Thyroid gland (tissue), 4 donors: ENCODE data around the gene FHIT. TPM values are rescaled to one million over a fixed set of nuclear protein-coding genes. Genes with fewer than 3 reads are reported as not detected.

Experiments used
- DNase-seq, 2 donors: peaks; one replicate each; pipeline ENCODE4 v3.0.0-alpha.2; 2019
- H3K27ac ChIP-seq, 3 donors: fragments of 200-600 bp; sonication (generic); 1 replicate in 2 of 3; 2 replicates in 1 of 3; pipeline ENCODE4 v1.5.1; 2016 to 2019; ENCODE audit warnings: mild to moderate bottlenecking in 1 of 3, moderate library complexity in 1 of 3
- H3K27me3 ChIP-seq: fragments of 200-600 bp; sonication (generic); one replicate; pipeline ENCODE4 v1.5.1; 2019
- H3K36me3 ChIP-seq, 2 donors: fragments of 200-600 bp; sonication (generic); one replicate each; pipeline ENCODE4 v1.5.1; 2016 to 2019
- H3K4me1 ChIP-seq, 2 donors: fragments of 200-600 bp; sonication (generic); one replicate each; pipeline ENCODE4 v1.5.1; 2017 to 2019
- H3K4me3 ChIP-seq, 3 donors: fragments of 200-600 bp; sonication (generic); replicated peaks in 1 of 3; 1 replicate in 2 of 3; 2 replicates in 1 of 3; pipeline ENCODE4 v1.5.1; 2016; ENCODE audit warnings: mild to moderate bottlenecking in 1 of 3
- H3K9me3 ChIP-seq: fragments of 200-600 bp; sonication (generic); one replicate; pipeline ENCODE4 v1.5.1; 2017
- POLR2A ChIP-seq, 2 donors: fragments of 450-650 bp; IDR thresholded peaks; one replicate each; pipeline ENCODE4 v1.6.1; 2017; ENCODE audit warnings: antibody characterized with exemption in 2 of 2, mild to moderate bottlenecking in 2 of 2, moderate library complexity in 1 of 2
- WGBS, 2 donors: methylation state at CpG; one replicate each; pipeline ENCODE4 v1.1.5; 2017; 5-methylcytosine and 5-hydroxymethylcytosine counted together
- intact Hi-C: fragments of 100-400 bp; cut with DNase I; formaldehyde crosslinking; loops from one replicate; pipeline ENCODE4 v1.15.1; 2023
- total RNA-seq, 4 donors: library from RNA; depleted of rRNA; stranded (reverse); fragments of >200 nt; gene quantifications; one replicate each; pipeline ENCODE4 v1.2.3, GENCODE V29; 2016
- TF ChIP-seq, protein P1 (sequence below), 6 experiments: fragments of 200-600 bp in 3 of 6; fragments of 450-650 bp in 3 of 6; sonication (generic) in 3 of 6; IDR thresholded peaks; one replicate each; pipeline ENCODE4 v1.5.1; 2016 to 2019; ENCODE audit warnings: antibody characterized with exemption in 6 of 6, mild to moderate bottlenecking in 2 of 6, inconsistent platforms in 1 of 6, moderate library complexity in 1 of 6

FHIT gene
- total RNA-seq, 4 donors from 2014 or later: 12.2 to 18.9 (median 16.2) TPM

DNA sequence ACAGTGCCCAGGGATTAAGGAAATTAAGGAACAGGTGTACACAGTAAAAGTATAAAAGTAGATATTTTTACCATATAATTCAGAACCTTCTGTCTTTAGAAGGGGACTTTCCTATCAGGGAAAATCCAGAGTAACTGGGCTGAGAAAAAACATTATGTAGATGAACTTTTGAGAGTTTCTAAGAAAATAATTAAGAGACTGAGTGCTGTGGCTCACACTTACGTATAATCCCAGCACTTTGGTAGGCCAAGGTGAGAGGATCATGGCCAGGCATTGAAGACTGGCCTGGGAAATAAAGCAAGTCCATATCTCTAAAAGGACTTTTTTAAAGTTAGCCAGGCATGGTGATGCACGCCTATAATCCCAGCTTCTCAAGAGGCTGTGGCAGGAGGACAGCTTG is 1021.8 kb downstream of the FHIT start:
- no peak for DNase-seq
- intact Hi-C loops: no loop called here
- WGBS, 2 donors: 91 to 92% methylated on average over 2 of the region's 2 CpGs
- no peaks in the 10 kb centered on the region for H3K27me3 ChIP-seq
- no peak for TF ChIP-seq POLR2A (IDR thresholded peaks at IDR 0.05)
- TF ChIP-seq, protein P1, sequence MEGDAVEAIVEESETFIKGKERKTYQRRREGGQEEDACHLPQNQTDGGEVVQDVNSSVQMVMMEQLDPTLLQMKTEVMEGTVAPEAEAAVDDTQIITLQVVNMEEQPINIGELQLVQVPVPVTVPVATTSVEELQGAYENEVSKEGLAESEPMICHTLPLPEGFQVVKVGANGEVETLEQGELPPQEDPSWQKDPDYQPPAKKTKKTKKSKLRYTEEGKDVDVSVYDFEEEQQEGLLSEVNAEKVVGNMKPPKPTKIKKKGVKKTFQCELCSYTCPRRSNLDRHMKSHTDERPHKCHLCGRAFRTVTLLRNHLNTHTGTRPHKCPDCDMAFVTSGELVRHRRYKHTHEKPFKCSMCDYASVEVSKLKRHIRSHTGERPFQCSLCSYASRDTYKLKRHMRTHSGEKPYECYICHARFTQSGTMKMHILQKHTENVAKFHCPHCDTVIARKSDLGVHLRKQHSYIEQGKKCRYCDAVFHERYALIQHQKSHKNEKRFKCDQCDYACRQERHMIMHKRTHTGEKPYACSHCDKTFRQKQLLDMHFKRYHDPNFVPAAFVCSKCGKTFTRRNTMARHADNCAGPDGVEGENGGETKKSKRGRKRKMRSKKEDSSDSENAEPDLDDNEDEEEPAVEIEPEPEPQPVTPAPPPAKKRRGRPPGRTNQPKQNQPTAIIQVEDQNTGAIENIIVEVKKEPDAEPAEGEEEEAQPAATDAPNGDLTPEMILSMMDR (IDR thresholded peaks at IDR 0.05): no peak
- H3K36me3 ChIP-seq: no peaks in the 10 kb centered on the region
- no peaks in the 10 kb centered on the region for H3K9me3 ChIP-seq
- H3K27ac ChIP-seq: no peak overlapping the region
- H3K4me1 ChIP-seq: peaks cover 0 to 4% of the 10 kb centered on the region in 2 donors
- no peak overlapping the region for H3K4me3 ChIP-seq

DNA sequence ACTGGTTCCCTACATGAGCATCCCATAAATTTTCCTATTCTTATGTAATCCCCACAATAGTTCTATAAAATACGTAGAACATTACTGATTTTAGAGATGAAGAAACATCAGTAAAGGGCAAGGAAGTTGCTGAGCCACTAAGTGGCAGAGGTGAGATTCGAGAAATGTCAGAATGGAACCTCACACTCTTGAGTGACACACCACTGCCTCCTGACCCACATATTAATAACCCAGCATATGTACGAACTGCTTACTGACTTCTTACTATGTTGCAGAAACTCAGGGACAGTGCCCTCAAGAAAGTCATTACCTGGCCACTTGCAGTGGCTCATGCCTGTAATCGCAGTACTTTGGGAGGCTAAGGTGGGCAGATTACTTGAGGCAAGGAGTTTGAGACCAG is 1022.4 kb downstream of the FHIT start:
- TF ChIP-seq, protein P1 (IDR thresholded peaks at IDR 0.05): no peak
- no peak for TF ChIP-seq POLR2A (IDR thresholded peaks at IDR 0.05)
- H3K4me1 ChIP-seq: peaks cover 0 to 4% of the 10 kb centered on the region in 2 donors

DNA sequence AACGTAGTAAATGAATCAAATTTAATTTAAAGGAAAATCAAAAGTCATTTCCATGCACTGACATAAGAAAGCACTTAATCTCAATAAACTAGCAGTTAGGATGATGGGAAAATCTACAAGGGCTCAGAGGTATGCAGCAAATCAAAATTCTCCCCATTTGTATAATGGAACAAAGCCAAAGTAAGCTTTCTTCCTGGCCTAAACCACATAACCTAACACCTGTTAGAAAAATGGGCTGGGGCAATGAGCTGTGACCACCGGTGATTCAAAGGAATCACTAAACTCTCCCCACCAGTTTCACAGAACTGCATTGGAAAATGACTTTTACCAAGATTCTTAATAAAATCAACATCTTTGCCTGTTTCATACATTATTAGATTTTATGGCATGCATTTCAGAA is 1024.3 kb downstream of the FHIT start:
- Histone ChIP-seq H3K27ac (no peak overlapping the region), H3K4me3 (no peak overlapping the region), H3K9me3 (no peaks in the 10 kb centered on the region), H3K27me3 (no peaks in the 10 kb centered on the region), H3K4me1 (peaks cover 0 to 4% of the 10 kb centered on the region in 2 donors), H3K36me3 (no peaks in the 10 kb centered on the region)
- intact Hi-C loops: no loop called here
- DNase-seq: peak; percentile 4 to 30
- WGBS, 2 donors: 39 to 41% methylated on average over 2 of the region's 2 CpGs
- TF ChIP-seq POLR2A (IDR thresholded peaks at IDR 0.05): no peak
- TF ChIP-seq, protein P1 (IDR thresholded peaks at IDR 0.05): no peak

More for the DNA sequence above, 1022.4 kb downstream of the FHIT start:
- Histone ChIP-seq H3K4me3 (no peak overlapping the region), H3K27ac (no peak overlapping the region), H3K9me3 (no peaks in the 10 kb centered on the region), H3K27me3 (no peaks in the 10 kb centered on the region), H3K36me3 (no peaks in the 10 kb centered on the region)
- DNase-seq: no peak
- 72 to 96% methylated on average over 4 of the region's 4 CpGs for whole genome bisulfite sequencing, 2 donors
- intact Hi-C loops: no loop called here

DNA sequence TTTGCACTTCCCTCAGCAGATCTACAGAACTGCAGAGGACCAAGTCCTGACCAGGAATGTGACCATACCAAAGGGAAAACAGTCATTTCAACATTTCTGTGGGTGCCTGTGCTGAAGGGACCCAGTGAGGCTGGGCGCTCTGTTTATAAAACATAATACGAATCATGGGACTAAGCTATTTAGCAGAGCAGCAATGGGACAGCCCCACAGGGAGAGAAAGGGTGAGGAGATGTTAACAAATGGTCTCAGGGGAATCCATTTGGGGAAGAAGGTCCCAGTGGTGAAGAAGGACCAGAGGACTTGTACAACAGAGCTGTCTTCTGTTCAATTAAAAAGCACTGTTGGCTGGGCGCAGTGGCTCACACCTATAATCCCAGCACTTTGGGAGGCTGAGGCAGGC is 1025.4 kb downstream of the FHIT start:
- intact Hi-C loops: no loop called here
- no peaks in the 10 kb centered on the region for H3K27me3 ChIP-seq
- H3K27ac ChIP-seq: no peak overlapping the region
- H3K4me1 ChIP-seq: peaks cover 0 to 4% of the 10 kb centered on the region in 2 donors
- H3K4me3 ChIP-seq: no peak overlapping the region
- 95% methylated on average over 3 of the region's 3 CpGs for WGBS, 2 donors
- TF ChIP-seq POLR2A (IDR thresholded peaks at IDR 0.05): no peak
- TF ChIP-seq, protein P1 (IDR thresholded peaks at IDR 0.05): no peak
- H3K9me3 ChIP-seq: no peaks in the 10 kb centered on the region
- H3K36me3 ChIP-seq: no peaks in the 10 kb centered on the region
- no peak for DNase-seq

DNA sequence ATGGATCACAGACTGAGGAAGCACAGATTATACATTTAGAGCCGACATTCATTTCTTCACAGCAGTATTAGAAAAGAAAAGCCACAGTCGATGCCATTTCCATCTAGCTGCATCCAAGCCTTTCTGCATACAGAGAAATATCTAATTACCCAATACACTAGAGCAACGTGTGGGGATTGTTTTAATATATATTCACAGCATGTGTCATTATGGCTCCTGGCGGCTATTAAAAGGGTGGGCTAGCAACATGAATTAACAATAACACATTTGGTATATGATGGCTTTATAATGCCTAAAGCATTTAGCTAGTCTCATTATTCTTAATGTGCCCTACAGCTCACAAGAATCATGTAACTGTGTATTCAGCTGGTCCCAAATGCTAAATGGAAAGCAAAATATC is 1030.5 kb downstream of the FHIT start:
- no peak for DNase-seq
- intact Hi-C loops: no loop called here
- H3K4me3 ChIP-seq: no peak overlapping the region
- H3K4me1 ChIP-seq: no peaks in the 10 kb centered on the region
- no peaks in the 10 kb centered on the region for H3K36me3 ChIP-seq
- TF ChIP-seq POLR2A (IDR thresholded peaks at IDR 0.05): no peak
- TF ChIP-seq, protein P1 (IDR thresholded peaks at IDR 0.05): no peak
- no peaks in the 10 kb centered on the region for H3K27me3 ChIP-seq
- H3K27ac ChIP-seq: no peak overlapping the region
- WGBS, 2 donors: 90 to 93% methylated on average over 4 of the region's 4 CpGs
- H3K9me3 ChIP-seq: no peaks in the 10 kb centered on the region
